NCI-H2107 treated with DMSO at 0.1 percent for 48 hours (cell line): ENCODE measurements around the gene HSPA13.
"Not testable (repeated sequence)": the region's sequence is repeated elsewhere in the genome, so short reads cannot be mapped to it uniquely, and the experiment has no call there.

Experiments
- DNase-seq: peaks from one replicate; lab custom pipeline; 2025; ENCODE audit not compliant: unreplicated experiment; lab: John Stamatoyannopoulos, UW

HSPA13 gene

GRCh38 chr21:14382835-14383595 lies at the start of gene HSPA13:
Gene HSPA13, minus strand, starts transcription at chr21:14383146. Its CDS starts 27 bp downstream, at chr21:14383119.
- DNase-seq, result peak; percentile 100

- no peak for DNase-seq
Observed at GRCh38 chr21:14418920-14419319, 36.0 kb upstream of the HSPA13 start.

- DNase-seq, result no peak
Observed at GRCh38 chr21:14414932-14415508, 32.1 kb upstream of the HSPA13 start.

- DNase-seq, result no peak
Observed at GRCh38 chr21:14405962-14406361, 23.0 kb upstream of the HSPA13 start.

DNA sequence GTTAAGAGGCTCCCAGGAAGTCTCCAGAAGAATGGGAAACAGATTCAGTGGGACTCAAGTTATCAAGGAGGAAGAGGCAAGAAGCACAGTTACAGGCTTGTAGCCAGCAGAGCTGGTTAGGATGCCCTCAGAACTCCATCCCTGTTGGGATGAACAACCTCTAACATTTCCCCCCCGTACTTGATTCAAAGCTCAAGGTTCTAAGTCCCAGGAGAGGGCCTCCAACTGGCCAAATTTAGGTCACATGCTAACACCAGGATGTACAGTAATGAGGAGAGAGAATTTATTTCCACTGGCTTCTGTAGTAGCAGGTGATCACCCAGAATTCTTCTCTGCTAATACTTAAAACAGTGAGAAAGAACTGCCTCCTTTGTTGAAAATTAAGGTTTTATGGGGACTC lies 22.3 kb upstream of the HSPA13 start:
- no peak for DNase-seq

- DNase-seq, result peak; percentile 12
Observed at GRCh38 chr21:14403681-14404318, 20.9 kb upstream of the HSPA13 start.

GRCh38 chr21:14401217-14401616 lies 18.3 kb upstream of the HSPA13 start:
- DNase-seq, result no peak

- DNase-seq, result no peak
Observed at GRCh38 chr21:14388282-14388681, 5.3 kb upstream of the HSPA13 start.

GRCh38 chr21:14384453-14384852 lies 1.5 kb upstream of the HSPA13 start:
- DNase-seq, result no peak

- DNase-seq, result peak; percentile 50
Observed at GRCh38 chr21:14383596-14384180, 742 bp upstream of the HSPA13 start.

- DNase-seq, result no peak
Observed at GRCh38 chr21:14382486-14382834, 486 bp downstream of the HSPA13 start.

- no peak for DNase-seq
Observed at GRCh38 chr21:14376854-14377253, 6.1 kb downstream of the HSPA13 start.

DNA sequence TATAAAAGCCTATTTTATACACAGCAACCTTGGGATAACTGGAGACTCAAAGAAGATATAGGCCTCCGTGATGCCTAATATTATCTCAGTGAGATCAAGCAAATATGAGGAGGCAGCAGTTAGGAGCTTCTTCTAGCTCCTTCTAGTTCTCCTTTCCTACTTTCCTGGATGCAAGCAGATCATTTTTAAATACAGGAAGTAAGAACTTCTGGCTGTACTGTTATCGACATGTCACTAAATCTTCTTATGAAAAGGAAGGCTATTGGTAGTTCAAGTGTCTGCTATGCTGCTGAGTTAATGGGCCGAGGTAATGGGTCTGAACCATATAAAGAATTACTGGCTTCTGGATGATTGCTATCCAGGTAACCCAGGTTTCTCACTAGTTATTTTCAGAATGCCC lies 15.9 kb downstream of the HSPA13 start:
- no peak for DNase-seq

DNA sequence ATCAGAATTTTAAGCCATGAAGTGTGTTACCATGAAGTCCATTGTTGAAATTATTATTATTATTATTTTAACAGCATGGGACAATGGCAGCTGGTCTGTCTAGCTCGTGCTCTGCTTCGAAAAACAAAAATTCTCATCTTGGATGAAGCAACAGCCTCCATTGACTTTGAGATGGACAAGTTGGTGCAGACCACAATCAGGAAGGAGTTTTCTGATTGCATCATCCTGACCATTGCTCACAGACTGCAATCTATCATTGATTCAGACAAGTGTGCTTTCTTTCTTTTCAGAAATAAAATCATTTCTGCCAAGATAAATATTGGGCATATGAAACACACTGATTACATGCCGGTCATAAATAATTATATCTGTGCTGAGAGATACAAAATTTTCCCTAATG lies 21.0 kb downstream of the HSPA13 start:
- no peak for DNase-seq

GRCh38 chr21:14358775-14359174 lies 24.2 kb downstream of the HSPA13 start:
- DNase-seq, result no peak

DNA sequence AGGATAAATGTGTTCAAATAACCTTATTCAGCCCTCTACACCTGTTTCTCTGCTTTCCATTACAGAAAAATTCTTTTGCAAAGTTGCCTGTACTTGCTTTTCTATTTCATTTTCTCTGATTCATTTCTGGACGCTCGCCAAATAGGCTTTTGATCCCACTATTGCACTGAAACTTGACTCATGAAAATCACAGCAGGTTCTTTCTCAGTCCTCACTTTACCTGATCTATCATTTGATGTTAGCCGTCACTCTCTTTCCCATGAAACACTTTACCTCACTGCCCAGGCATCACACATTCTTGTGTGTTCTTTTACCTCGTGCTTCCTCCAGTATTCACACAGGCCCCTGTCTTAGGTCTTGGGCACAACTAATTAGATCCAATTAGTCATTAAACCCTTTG lies 26.2 kb downstream of the HSPA13 start:
- no peak for DNase-seq

DNA sequence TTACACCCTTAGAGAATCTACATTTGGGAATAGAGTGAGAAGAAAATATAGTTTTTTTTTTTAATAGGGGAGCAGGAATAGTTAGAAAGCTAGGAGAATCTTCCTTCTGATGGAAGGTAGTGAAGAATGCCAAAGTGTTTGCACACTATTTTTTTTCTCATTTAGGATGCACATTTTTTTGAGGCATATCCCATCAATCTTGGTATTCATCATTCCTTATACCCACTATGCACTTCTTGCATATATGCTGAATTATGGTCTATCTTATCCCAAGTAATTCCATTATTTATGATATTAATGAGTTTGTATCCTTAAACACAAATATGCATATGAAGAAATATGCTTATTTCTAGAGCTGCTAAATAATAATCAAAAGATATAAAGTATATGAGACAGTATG lies 28.4 kb downstream of the HSPA13 start:
- no peak for DNase-seq

- no peak for DNase-seq
Observed at GRCh38 chr21:14353726-14354125, 29.2 kb downstream of the HSPA13 start.

DNA sequence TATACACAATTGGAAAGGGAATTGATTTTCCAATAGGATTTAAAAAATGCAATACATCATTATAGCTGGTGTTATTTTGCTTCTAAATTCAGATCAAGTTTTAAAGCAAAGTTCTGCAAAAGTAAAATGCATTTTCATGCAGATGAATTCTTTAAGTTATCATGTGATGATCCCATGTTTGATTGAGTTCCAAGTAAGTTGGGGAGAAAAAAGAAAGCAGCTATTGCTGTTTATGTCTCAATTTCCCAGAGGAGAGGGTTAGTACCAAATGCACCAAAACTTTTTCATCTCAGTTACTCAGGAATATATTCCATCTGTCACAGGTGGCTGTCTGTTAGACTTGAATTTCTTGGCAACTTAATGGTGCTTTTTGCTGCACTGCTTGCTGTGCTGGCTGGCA lies 29.7 kb downstream of the HSPA13 start:
- no peak for DNase-seq

- not testable (repeated sequence) for DNase-seq
Observed at GRCh38 chr21:14327346-14327745, 55.6 kb downstream of the HSPA13 start.

DNA sequence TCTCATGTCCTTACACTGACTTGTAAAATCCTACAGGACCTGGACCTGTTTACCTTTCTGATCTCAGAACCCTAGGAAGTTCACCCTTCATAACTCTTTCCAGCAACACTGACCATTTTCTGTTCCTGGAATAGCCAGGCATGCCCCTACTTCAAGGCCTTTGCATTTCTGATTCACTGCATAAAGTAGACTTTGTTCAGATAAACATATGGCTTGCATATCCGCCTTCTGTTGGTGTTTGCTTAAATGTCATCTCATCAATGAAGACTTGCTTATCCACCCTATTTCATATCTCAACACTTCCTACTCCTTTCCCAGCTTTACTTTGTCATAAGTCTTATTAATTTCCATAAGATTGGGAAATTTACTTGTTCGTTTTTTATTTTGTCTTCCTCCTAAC lies 57.4 kb downstream of the HSPA13 start:
- DNase-seq, result no peak
